GM12878 (cell line): ENCODE results near the gene ZNF365. TPM values are rescaled to one million over a fixed set of nuclear protein-coding genes. Genes with fewer than 3 reads are reported as not detected.

Experiments
- ATAC-seq: fragments of 200-7000 bp; cut with Tn5 transposase; 3 replicates; pipeline ENCODE4 v1.9.1; 2020; ENCODE audit warnings: mild to moderate bottlenecking, moderate library complexity
- BruUV-seq: library from RNA; stranded (reverse); fragments of 400-500 nt; replicated peaks from 2 replicates; lab custom pipeline; 2021; lab: Mats Ljungman, UMichigan
- CTCF ChIA-PET: fragments of 300-600 bp; sonication (Branson Sonifier 250); formaldehyde crosslinking; extraction: SDS; loops from one replicate; lab custom pipeline; 2021; ENCODE audit warnings: inconsistent platforms; lab: Yijun Ruan, JAX
- POLR2A ChIA-PET: fragments of 350-600 bp; formaldehyde crosslinking; extraction: SDS; loops from one replicate; lab custom pipeline; 2021; ENCODE audit warnings: inconsistent platforms; lab: Charles Lee
- RAD21 ChIA-PET: fragments of 300-600 bp; sonication (Branson Sonifier 250); formaldehyde crosslinking; loops from one replicate; lab custom pipeline; 2023; ENCODE audit warnings: antibody characterized with exemption; ENCODE audit not compliant: unreplicated experiment; lab: Charles Lee
- SMC1A ChIA-PET: fragments of 300-600 bp; sonication (Branson Sonifier 250); formaldehyde crosslinking; loops from one replicate; lab custom pipeline; 2023; ENCODE audit not compliant: unreplicated experiment, uncharacterized antibody; lab: Charles Lee
- DNase-seq: peaks from one replicate; pipeline ENCODE4 v3.0.0-alpha.2; 2011; ENCODE audit warnings: low read depth, low spot score
- FAIRE-seq: peaks from 3 replicates; lab custom pipeline; 2011; peaks lifted over from hg19 to GRCh38; lab: Jason Lieb, UNC
- H2AFZ ChIP-seq: 2 replicates; pipeline ENCODE4 v1.6.0; 2011; ENCODE audit warnings: low read depth, low read length, control low read depth; ENCODE audit not compliant: control insufficient read depth
- H3K27ac ChIP-seq: 2 replicates; pipeline ENCODE4 v1.5.1; 2011; ENCODE audit warnings: control low read depth; ENCODE audit not compliant: control insufficient read depth, insufficient read depth
- H3K27me3 ChIP-seq, 2 experiments: replicated peaks in 1 of 2; 2 replicates each; pipeline versions ENCODE4 v1.6.0 to v1.6.1; 2011; ENCODE audit warnings: low read length in 1 of 2; ENCODE audit not compliant: control insufficient read depth in 2 of 2, insufficient read depth in 2 of 2
- H3K36me3 ChIP-seq, 2 experiments: 2 replicates each; pipeline ENCODE4 v1.5.1; 2011; ENCODE audit warnings: low read length in 1 of 2; ENCODE audit not compliant: control insufficient read depth in 2 of 2, insufficient read depth in 2 of 2
- H3K4me1 ChIP-seq: 2 replicates; pipeline ENCODE4 v1.6.1; 2011; ENCODE audit warnings: mild to moderate bottlenecking, low read length, moderate library complexity, mixed read lengths; ENCODE audit not compliant: control insufficient read depth, insufficient read depth
- H3K4me2 ChIP-seq: 2 replicates; pipeline ENCODE4 v1.6.0; 2011; ENCODE audit warnings: control low read depth; ENCODE audit not compliant: control insufficient read depth, insufficient read depth
- H3K4me3 ChIP-seq: fragments of 200-600 bp; sonication (generic); 2 replicates; pipeline ENCODE4 v1.5.1; 2016
- H3K79me2 ChIP-seq: 2 replicates; pipeline ENCODE4 v1.6.0; 2011; ENCODE audit warnings: low read length; ENCODE audit not compliant: control insufficient read depth, insufficient read depth
- H3K9ac ChIP-seq: 2 replicates; pipeline ENCODE4 v1.8.0; 2011; ENCODE audit warnings: low read length, control low read depth, mixed read lengths; ENCODE audit not compliant: control insufficient read depth, insufficient read depth
- H3K9me3 ChIP-seq: replicated peaks from 3 replicates; pipeline ENCODE4 v1.5.1; 2011; ENCODE audit warnings: mild to moderate bottlenecking, low read length; ENCODE audit not compliant: control insufficient read depth, insufficient read depth
- H4K20me1 ChIP-seq: 2 replicates; pipeline ENCODE4 v1.6.0; 2011; ENCODE audit not compliant: control insufficient read depth, insufficient read depth
- ASH2L ChIP-seq: fragments of 300-600, 200-600 bp; sonication (generic); IDR thresholded peaks from 2 replicates; pipeline ENCODE4 v1.6.1; 2017; ENCODE audit warnings: low read depth, mild to moderate bottlenecking, borderline replicate concordance
- ATF7 ChIP-seq: fragments of 450-650 bp; IDR thresholded peaks from 2 replicates; pipeline ENCODE4 v1.6.1; 2016; ENCODE audit warnings: low read depth, mild to moderate bottlenecking
- EED ChIP-seq: sonication (generic); IDR thresholded peaks from 2 replicates; pipeline ENCODE4 v1.6.1; 2016; ENCODE audit warnings: antibody characterized with exemption, low read depth
- PAX8 ChIP-seq: fragments of 450-650 bp; IDR thresholded peaks from 2 replicates; pipeline ENCODE4 v1.6.1; 2017; ENCODE audit warnings: mild to moderate bottlenecking, moderate library complexity
- PML ChIP-seq: IDR thresholded peaks from 2 replicates; pipeline ENCODE4 v1.6.1; 2012; ENCODE audit warnings: low read length, inconsistent platforms
- SREBF1 ChIP-seq: IDR thresholded peaks from 2 replicates; pipeline ENCODE4 v1.6.1; 2012; ENCODE audit warnings: mild to moderate bottlenecking, low read length
- STAT1 ChIP-seq: fragments of 450-650 bp; conservative IDR thresholded peaks from 2 replicates; pipeline ENCODE4 v1.6.1; 2014; ENCODE audit warnings: antibody characterized with exemption, mild to moderate bottlenecking
- STAT3 ChIP-seq: IDR thresholded peaks from 2 replicates; pipeline ENCODE4 v1.6.1; 2011; ENCODE audit warnings: low read depth, low read length, improper control_type of control experiment
- TCF3 ChIP-seq: IDR thresholded peaks from 2 replicates; pipeline ENCODE4 v1.6.1; 2012; ENCODE audit warnings: low read depth, mild to moderate bottlenecking, low read length, borderline replicate concordance; ENCODE audit not compliant: insufficient read depth
- in situ Hi-C: fragments of 300-500 bp; cut with MboI; formaldehyde crosslinking; loops from 9 replicates; pipeline ENCODE4 v1.14.3; 2018; ENCODE audit warnings: mixed read lengths
- intact Hi-C: fragments of 100-400 bp; cut with micrococcal nuclease; formaldehyde crosslinking; loops from one replicate; pipeline ENCODE4 v1.14.2; 2022; ENCODE audit not compliant: unreplicated experiment
- polyA plus RNA-seq, 11 experiments: library from polyadenylated mRNA; depleted of rRNA in 4 of 11; unstranded in 6 of 11; stranded (reverse) in 5 of 11; fragments of >200 nt; fragmentation: Nextera tagmentation in 4 of 11; fragmentation: Illumina TruSeq in 1 of 11; extraction: Ambion mirVana in 4 of 11; extraction: Trizol in 1 of 11; gene quantifications; 1 replicate in 1 of 11; 2 replicates in 10 of 11; pipeline versions ENCODE4 v1.2.1 to v1.2.3, GENCODE V29; 2011 to 2016; ENCODE audit warnings: inconsistent platforms in 2 of 11, missing spikeins in 2 of 11, low read depth in 1 of 11
- total RNA-seq, 4 experiments: library from RNA; depleted of rRNA in 3 of 4; stranded (reverse); fragments of >200 nt in 3 of 4; fragmentation: Illumina TruSeq in 1 of 4; extraction: Trizol in 1 of 4; gene quantifications; 2 replicates each; pipeline versions ENCODE4 v1.2.1 to v1.2.3, GENCODE V29; 2013 to 2021
- TF ChIP-seq, protein P1 (sequence below): fragments of 450-650 bp; formaldehyde crosslinking; IDR thresholded peaks from 2 replicates; pipeline ENCODE4 v1.4.0; 2020; ENCODE audit warnings: mild to moderate bottlenecking, moderate library complexity
- TF ChIP-seq, protein P2 (sequence below): fragments of 450-650 bp; IDR thresholded peaks from 2 replicates; pipeline ENCODE4 v1.6.1; 2017; ENCODE audit warnings: mild to moderate bottlenecking, moderate library complexity
- TF ChIP-seq, protein P3 (sequence below): fragments of 450-650 bp; IDR thresholded peaks from 2 replicates; pipeline ENCODE4 v1.6.1; 2014; ENCODE audit warnings: mild to moderate bottlenecking

The ZNF365 gene
- total and polyA plus RNA-seq, 10 of the 15 experiments (the other 5 are each of a cell fraction or from before 2014, with no cell fraction given) = 0.08 TPM; not detected in 9

DNA sequence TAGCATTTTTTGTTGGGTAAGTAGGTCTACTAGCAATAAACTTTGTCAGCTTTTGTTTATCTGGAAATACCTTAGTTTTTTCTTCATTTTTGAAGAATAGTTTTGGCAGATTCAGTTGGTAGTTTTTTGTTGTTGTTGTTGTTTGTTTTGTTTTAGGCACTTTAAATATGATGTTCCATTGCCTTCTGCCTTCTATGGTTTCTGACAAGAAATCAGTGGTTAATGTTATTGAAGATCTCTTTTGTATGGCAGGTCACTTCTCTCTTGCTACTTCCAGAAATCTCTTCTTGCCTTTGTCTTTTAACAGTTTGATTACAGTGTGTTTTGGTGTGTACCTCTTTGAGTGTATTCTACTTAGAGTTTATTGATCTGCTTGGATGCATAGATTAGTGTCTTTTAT, 41.8 kb upstream of the ZNF365 start:
- RAD21 ChIA-PET = no interaction called here

More for the DNA sequence above, 41.8 kb upstream of the ZNF365 start:
- H3K27me3 ChIP-seq = no peaks in the 10 kb centered on the region
- in situ Hi-C loops (no loop called here), intact Hi-C loops (no loop called here)
- no peak overlapping the region for H3K9ac ChIP-seq
- H3K4me3 ChIP-seq = no peak overlapping the region
- CTCF ChIA-PET = no interaction called here
- H4K20me1 ChIP-seq = no peaks in the 10 kb centered on the region
- TF ChIP-seq ATF7 (no peak), EED (no peak), STAT3 (no peak), TCF3 (no peak), PML (no peak), ASH2L (no peak), PAX8 (no peak), STAT1 (no peak), SREBF1 (no peak)
- TF ChIP-seq, protein P1, sequence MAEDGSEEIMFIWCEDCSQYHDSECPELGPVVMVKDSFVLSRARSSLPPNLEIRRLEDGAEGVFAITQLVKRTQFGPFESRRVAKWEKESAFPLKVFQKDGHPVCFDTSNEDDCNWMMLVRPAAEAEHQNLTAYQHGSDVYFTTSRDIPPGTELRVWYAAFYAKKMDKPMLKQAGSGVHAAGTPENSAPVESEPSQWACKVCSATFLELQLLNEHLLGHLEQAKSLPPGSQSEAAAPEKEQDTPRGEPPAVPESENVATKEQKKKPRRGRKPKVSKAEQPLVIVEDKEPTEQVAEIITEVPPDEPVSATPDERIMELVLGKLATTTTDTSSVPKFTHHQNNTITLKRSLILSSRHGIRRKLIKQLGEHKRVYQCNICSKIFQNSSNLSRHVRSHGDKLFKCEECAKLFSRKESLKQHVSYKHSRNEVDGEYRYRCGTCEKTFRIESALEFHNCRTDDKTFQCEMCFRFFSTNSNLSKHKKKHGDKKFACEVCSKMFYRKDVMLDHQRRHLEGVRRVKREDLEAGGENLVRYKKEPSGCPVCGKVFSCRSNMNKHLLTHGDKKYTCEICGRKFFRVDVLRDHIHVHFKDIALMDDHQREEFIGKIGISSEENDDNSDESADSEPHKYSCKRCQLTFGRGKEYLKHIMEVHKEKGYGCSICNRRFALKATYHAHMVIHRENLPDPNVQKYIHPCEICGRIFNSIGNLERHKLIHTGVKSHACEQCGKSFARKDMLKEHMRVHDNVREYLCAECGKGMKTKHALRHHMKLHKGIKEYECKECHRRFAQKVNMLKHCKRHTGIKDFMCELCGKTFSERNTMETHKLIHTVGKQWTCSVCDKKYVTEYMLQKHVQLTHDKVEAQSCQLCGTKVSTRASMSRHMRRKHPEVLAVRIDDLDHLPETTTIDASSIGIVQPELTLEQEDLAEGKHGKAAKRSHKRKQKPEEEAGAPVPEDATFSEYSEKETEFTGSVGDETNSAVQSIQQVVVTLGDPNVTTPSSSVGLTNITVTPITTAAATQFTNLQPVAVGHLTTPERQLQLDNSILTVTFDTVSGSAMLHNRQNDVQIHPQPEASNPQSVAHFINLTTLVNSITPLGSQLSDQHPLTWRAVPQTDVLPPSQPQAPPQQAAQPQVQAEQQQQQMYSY = no peak
- TF ChIP-seq, protein P2, sequence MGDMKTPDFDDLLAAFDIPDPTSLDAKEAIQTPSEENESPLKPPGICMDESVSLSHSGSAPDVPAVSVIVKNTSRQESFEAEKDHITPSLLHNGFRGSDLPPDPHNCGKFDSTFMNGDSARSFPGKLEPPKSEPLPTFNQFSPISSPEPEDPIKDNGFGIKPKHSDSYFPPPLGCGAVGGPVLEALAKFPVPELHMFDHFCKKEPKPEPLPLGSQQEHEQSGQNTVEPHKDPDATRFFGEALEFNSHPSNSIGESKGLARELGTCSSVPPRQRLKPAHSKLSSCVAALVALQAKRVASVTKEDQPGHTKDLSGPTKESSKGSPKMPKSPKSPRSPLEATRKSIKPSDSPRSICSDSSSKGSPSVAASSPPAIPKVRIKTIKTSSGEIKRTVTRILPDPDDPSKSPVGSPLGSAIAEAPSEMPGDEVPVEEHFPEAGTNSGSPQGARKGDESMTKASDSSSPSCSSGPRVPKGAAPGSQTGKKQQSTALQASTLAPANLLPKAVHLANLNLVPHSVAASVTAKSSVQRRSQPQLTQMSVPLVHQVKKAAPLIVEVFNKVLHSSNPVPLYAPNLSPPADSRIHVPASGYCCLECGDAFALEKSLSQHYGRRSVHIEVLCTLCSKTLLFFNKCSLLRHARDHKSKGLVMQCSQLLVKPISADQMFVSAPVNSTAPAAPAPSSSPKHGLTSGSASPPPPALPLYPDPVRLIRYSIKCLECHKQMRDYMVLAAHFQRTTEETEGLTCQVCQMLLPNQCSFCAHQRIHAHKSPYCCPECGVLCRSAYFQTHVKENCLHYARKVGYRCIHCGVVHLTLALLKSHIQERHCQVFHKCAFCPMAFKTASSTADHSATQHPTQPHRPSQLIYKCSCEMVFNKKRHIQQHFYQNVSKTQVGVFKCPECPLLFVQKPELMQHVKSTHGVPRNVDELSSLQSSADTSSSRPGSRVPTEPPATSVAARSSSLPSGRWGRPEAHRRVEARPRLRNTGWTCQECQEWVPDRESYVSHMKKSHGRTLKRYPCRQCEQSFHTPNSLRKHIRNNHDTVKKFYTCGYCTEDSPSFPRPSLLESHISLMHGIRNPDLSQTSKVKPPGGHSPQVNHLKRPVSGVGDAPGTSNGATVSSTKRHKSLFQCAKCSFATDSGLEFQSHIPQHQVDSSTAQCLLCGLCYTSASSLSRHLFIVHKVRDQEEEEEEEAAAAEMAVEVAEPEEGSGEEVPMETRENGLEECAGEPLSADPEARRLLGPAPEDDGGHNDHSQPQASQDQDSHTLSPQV = no peak
- TF ChIP-seq, protein P3, sequence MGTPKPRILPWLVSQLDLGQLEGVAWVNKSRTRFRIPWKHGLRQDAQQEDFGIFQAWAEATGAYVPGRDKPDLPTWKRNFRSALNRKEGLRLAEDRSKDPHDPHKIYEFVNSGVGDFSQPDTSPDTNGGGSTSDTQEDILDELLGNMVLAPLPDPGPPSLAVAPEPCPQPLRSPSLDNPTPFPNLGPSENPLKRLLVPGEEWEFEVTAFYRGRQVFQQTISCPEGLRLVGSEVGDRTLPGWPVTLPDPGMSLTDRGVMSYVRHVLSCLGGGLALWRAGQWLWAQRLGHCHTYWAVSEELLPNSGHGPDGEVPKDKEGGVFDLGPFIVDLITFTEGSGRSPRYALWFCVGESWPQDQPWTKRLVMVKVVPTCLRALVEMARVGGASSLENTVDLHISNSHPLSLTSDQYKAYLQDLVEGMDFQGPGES = no peak
- H3K9me3 ChIP-seq = no peaks in the 10 kb centered on the region
- H3K4me2 ChIP-seq = no peak overlapping the region
- no peak for FAIRE-seq
- ATAC-seq = no peak
- no peak overlapping the region for H2AFZ ChIP-seq
- SMC1A ChIA-PET = no interaction called here
- no peaks in the 10 kb centered on the region for H3K79me2 ChIP-seq
- no peaks in the 10 kb centered on the region for H3K36me3 ChIP-seq
- POLR2A ChIA-PET = no interaction called here
- no peaks in the 10 kb centered on the region for H3K4me1 ChIP-seq
- no TSS peak for BruUV-seq
- no peak for DNase-seq
- H3K27ac ChIP-seq = no peak overlapping the region
